IPS-18a (cell line): ENCODE measurements around the gene CYS1.

Source experiments
- H3K27ac ChIP-seq: one replicate; pipeline ENCODE4 v1.5.1; 2013; ENCODE audit warnings: low read length
- H3K27me3 ChIP-seq: one replicate; pipeline ENCODE4 v1.6.1; 2013; ENCODE audit warnings: mild to moderate bottlenecking, low read length; ENCODE audit not compliant: control insufficient read depth, insufficient read depth
- H3K36me3 ChIP-seq: one replicate; pipeline ENCODE4 v1.6.1; 2013; ENCODE audit warnings: low read depth, low read length; ENCODE audit not compliant: control insufficient read depth
- H3K4me1 ChIP-seq: one replicate; pipeline ENCODE4 v1.6.1; 2013; ENCODE audit warnings: low read depth, low read length; ENCODE audit not compliant: control insufficient read depth
- H3K4me3 ChIP-seq: one replicate; pipeline ENCODE4 v1.5.1; 2013; ENCODE audit warnings: low read length
- H3K9ac ChIP-seq: one replicate; pipeline ENCODE4 v1.6.1; 2013; ENCODE audit warnings: mild to moderate bottlenecking, low read length, moderate library complexity
- H3K9me3 ChIP-seq: one replicate; pipeline ENCODE4 v1.6.1; 2013; ENCODE audit warnings: low read depth, low read length; ENCODE audit not compliant: control insufficient read depth

Gene CYS1

DNA sequence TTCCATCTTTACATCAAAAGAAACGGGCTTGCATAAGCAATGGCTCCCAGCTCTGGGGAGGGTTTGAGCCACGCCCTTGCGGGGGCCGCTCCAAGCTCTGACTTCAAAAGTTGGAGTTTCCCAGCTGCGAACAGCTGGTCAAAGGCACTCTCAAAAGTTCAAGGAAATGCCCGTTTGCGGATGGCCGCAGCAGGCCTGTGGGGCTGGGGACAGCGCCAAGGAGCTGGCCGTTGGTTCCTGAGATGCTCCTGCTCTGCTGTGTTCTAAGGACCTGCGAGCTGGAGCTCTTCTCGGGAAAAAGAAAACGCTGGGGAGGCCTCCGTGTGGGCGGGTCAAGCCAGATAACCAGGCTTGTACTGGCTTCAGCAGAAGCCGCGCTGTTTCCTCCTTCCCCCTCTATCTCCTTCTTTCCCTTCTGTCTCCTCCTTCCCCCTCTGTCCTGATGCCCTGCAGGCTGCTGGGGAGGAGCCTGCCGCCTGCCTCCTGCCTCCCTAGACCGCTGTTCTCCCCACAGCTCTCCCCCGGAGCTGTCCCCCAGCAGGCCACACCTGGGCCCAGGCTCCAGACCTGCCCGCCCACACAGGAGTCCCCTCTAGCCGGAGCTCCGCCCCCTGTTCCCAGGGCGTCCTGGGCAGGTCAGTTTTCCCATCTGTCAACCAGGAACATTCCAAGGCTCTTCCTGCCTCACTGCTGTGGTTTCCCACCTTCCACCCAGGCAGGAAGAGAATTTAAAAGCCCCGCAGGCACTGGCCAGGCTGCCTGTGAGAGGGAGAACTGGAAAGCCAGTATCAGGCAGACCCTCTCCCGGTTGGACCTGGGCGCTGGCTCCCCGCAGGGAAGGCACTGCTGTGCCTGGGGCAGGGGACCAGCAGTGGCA, 22.7 kb downstream of the CYS1 start:
- no peak overlapping the region for H3K27ac ChIP-seq

GRCh38 chr2:10056439-10056838, 23.8 kb downstream of the CYS1 start:
- no peak overlapping the region for H3K27ac ChIP-seq
- peak overlapping the region; percentile 52 for H3K4me3 ChIP-seq
- H3K9ac ChIP-seq, result no peak overlapping the region
- no peaks in the 10 kb centered on the region for H3K27me3 ChIP-seq
- no peaks in the 10 kb centered on the region for H3K9me3 ChIP-seq
- peaks cover 12% of the 10 kb centered on the region for H3K36me3 ChIP-seq
- peaks cover 8% of the 10 kb centered on the region for H3K4me1 ChIP-seq

More for the DNA sequence above, 22.7 kb downstream of the CYS1 start:
- Histone ChIP-seq H3K36me3 (peaks cover 7% of the 10 kb centered on the region), H3K9me3 (no peaks in the 10 kb centered on the region), H3K4me1 (peaks cover 8% of the 10 kb centered on the region), H3K27me3 (no peaks in the 10 kb centered on the region), H3K4me3 (peak overlapping the region; percentile 52), H3K9ac (no peak overlapping the region)

DNA sequence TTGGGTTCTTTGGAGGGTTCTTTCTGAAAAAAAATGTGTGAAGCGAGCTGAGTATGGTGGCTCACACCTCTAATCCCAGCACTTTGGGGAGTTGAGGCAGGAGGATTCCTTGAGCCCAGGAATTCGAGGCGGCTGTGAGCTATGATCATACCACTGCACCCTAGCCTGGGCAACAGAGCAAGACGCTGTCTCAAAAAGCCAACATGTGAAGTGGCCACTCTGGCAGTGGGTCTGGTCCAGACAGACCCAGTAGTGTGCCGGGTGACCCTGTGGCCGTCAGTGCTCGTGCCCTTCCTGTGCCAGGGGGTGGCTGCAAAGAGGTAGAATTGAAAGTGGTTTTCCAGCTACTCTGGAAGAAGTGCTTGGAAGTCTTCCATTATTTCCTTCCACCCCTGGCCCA, 25.2 kb downstream of the CYS1 start:
- Histone ChIP-seq H3K27ac (no peak overlapping the region), H3K4me3 (no peak overlapping the region), H3K9ac (no peak overlapping the region), H3K4me1 (peaks cover 8% of the 10 kb centered on the region), H3K9me3 (no peaks in the 10 kb centered on the region), H3K27me3 (no peaks in the 10 kb centered on the region), H3K36me3 (peaks cover 12% of the 10 kb centered on the region)

DNA sequence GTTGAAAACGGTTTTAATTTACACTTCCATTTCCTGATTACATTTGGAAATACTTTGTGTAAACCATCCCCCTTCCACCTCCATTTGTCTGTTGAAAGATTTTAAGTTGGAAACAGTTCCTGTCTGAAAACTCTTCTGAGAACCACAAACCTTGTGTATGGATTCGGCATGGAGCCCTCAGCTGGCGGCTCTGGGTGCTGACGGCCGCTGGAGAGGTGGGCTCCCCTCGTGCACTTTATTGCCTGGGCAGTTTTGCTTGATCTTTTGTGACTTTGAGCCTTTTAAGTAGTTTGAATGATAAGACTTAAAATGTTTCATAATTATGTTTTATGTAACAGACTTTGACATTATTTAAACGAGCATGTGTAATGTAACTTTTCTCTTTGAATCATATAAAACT, 25.8 kb downstream of the CYS1 start:
- no peaks in the 10 kb centered on the region for H3K27me3 ChIP-seq
- H3K27ac ChIP-seq, result no peak overlapping the region
- peaks cover 8% of the 10 kb centered on the region for H3K4me1 ChIP-seq
- H3K9me3 ChIP-seq, result no peaks in the 10 kb centered on the region
- H3K9ac ChIP-seq, result no peak overlapping the region
- no peak overlapping the region for H3K4me3 ChIP-seq
- H3K36me3 ChIP-seq, result peaks cover 12% of the 10 kb centered on the region

DNA sequence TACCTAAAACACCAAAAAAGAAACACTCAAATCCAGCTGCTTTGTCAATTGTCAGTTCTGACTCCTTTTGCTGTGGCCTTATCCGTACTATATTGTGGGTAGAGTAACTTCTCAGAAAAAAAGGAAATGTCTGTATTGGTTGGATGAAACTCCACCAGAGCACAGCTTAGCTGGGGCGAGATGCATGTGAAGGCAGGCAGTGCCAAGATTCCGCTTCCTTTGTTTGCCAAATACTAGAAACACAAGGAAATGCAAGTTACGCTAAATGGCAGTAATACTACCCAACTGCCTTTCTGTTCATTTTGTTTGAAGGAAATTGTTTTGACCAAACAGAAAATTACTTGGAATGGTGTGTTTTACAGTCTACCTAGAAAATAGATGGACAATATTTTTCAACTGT, 26.9 kb downstream of the CYS1 start:
- H3K4me1 ChIP-seq, result peaks cover 8% of the 10 kb centered on the region
- no peak overlapping the region for H3K9ac ChIP-seq

GRCh38 chr2:10052216-10052615, 28.0 kb downstream of the CYS1 start:
- H3K27me3 ChIP-seq, result no peaks in the 10 kb centered on the region
- no peak overlapping the region for H3K27ac ChIP-seq
- no peak overlapping the region for H3K9ac ChIP-seq
- no peaks in the 10 kb centered on the region for H3K9me3 ChIP-seq
- H3K4me3 ChIP-seq, result no peak overlapping the region
- H3K4me1 ChIP-seq, result peaks cover 8% of the 10 kb centered on the region
- peaks cover 17% of the 10 kb centered on the region for H3K36me3 ChIP-seq

More for the DNA sequence above, 26.9 kb downstream of the CYS1 start:
- H3K27me3 ChIP-seq, result no peaks in the 10 kb centered on the region
- H3K27ac ChIP-seq, result no peak overlapping the region
- H3K9me3 ChIP-seq, result no peaks in the 10 kb centered on the region
- peaks cover 12% of the 10 kb centered on the region for H3K36me3 ChIP-seq
- no peak overlapping the region for H3K4me3 ChIP-seq

- no peak overlapping the region for H3K4me3 ChIP-seq
- H3K9ac ChIP-seq, result no peak overlapping the region
- peaks cover 20% of the 10 kb centered on the region for H3K36me3 ChIP-seq
- peaks cover 5% of the 10 kb centered on the region for H3K27me3 ChIP-seq
- no peaks in the 10 kb centered on the region for H3K4me1 ChIP-seq
- no peak overlapping the region for H3K27ac ChIP-seq
- H3K9me3 ChIP-seq, result no peaks in the 10 kb centered on the region
These were observed 31.6 kb downstream of the CYS1 start for GRCh38 chr2:10048501-10049171.

DNA sequence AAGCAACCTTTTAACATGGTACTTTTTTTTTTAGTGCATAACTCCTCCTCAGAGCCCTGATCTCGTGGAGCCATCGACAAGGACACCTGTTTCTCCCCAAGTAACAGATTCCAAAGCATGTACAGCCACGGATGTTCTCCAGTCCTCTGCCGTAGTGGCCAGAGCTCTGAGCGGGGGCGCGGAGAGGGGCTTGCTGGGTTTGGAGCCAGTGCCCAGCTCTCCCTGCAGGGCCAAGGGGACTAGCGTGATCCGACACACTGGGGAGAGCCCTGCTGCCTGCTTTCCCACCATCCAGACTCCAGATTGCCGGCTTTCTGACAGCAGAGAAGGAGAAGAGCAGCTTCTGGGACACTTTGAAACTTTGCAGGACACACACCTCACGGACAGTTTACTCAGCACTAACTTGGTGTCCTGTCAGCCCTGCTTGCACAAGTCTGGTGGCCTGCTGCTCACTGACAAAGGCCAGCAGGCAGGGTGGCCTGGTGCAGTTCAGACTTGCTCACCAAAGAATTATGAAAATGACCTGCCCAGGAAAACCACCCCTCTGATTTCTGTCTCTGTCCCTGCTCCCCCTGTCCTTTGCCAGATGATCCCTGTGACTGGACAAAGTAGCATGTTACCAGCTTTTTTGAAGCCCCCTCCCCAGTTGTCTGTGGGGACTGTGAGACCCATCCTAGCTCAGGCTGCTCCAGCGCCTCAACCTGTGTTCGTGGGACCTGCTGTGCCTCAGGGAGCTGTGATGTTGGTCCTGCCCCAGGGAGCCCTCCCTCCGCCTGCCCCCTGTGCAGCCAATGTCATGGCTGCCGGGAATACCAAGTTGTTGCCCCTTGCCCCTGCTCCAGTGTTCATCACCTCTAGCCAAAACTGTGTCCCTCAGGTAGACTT, 32.4 kb downstream of the CYS1 start:
- Histone ChIP-seq H3K36me3 (peaks cover 15% of the 10 kb centered on the region), H3K9ac (no peak overlapping the region), H3K4me3 (no peak overlapping the region), H3K9me3 (no peaks in the 10 kb centered on the region), H3K27me3 (peaks cover 5% of the 10 kb centered on the region), H3K27ac (no peak overlapping the region), H3K4me1 (no peaks in the 10 kb centered on the region)

GRCh38 chr2:10046931-10047330, 33.3 kb downstream of the CYS1 start:
- Histone ChIP-seq H3K4me3 (no peak overlapping the region), H3K9me3 (no peaks in the 10 kb centered on the region), H3K9ac (no peak overlapping the region), H3K36me3 (peaks cover 9% of the 10 kb centered on the region), H3K4me1 (peaks cover 4% of the 10 kb centered on the region), H3K27ac (no peak overlapping the region), H3K27me3 (peaks cover 14% of the 10 kb centered on the region)

- Histone ChIP-seq H3K4me1 (peaks cover 6% of the 10 kb centered on the region), H3K9me3 (no peaks in the 10 kb centered on the region), H3K36me3 (peaks cover 9% of the 10 kb centered on the region), H3K4me3 (no peak overlapping the region), H3K27me3 (peaks cover 26% of the 10 kb centered on the region), H3K9ac (no peak overlapping the region), H3K27ac (no peak overlapping the region)
These were observed 34.5 kb downstream of the CYS1 start for GRCh38 chr2:10045561-10046355.
